COLO829 (cell line): ENCODE measurements around the gene DES.

Experiments used
- DNase-seq: peaks from one replicate; pipeline ENCODE4 v3.0.0; 2012; ENCODE audit warnings: low spot score

The DES gene

DNA sequence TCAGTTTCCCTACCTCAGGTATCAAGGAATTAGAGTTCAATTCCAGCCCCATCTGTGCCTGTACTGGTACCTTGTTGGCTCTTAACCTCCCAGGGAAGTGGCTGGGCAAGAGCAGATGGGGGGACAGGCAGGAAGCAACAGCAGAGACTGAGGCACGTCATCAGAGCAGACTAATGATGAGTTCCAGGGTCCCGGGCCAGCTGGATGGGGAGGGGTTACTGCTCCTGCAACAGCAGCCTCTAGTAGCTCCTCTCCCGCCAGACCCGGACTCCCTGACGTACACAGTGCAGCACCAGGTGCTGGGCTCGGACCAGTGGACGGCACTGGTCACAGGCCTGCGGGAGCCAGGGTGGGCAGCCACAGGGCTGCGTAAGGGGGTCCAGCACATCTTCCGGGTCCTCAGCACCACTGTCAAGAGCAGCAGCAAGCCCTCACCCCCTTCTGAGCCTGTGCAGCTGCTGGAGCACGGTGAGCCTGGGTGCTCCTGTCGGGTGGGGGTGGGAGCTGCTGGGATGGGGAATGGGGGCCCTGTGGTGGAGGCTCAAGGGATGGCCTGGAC is 54.5 kb downstream of the DES start:
- no peak for DNase-seq

DNA sequence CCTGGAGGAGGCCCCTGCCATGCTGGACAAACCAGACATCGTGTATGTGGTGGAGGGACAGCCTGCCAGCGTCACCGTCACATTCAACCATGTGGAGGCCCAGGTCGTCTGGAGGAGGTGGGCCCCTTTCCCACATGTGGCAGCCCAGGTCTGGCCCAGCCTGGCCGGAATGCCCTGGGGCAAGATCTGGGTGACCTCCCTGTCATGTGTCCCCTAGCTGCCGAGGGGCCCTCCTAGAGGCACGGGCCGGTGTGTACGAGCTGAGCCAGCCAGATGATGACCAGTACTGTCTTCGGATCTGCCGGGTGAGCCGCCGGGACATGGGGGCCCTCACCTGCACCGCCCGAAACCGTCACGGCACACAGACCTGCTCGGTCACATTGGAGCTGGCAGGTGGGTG is 55.3 kb downstream of the DES start:
- no peak for DNase-seq

DNA sequence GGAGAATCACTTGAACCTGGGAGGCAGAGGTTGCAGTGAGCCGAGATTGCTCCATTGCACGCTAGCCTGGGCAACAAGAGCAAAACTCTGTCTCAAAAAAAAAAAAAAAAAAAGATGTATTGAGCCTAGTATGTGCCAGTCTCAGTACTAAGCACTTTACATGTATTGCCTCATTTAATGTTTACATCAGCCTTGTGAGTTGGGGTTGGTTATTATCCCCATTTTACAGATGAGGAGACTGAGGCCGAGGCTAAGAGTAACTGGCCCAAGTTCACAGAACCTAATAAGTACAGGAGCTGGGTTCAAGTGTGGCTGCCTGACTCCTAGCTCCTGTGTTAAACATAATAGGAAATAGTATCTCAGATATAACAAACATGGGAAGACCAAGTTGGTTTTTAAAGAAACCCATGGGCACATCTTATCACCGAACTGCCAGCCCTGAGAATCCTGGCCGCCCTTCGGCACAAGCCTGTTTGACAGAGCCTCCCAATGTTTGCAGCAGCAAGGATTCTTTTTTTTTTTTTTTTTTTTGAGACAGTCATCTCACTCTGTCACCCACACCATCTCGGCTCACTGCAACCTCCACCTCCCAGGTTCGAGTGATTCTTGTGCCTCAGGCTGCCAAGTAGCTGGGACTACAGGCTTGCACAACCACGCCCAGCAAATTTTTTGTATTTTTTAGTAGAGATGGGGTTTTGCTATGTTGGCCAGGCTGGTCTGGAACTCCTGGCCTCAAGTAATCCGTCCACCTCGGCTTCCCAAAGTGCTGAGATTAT is 56.3 kb downstream of the DES start:
- no peak for DNase-seq

DNA sequence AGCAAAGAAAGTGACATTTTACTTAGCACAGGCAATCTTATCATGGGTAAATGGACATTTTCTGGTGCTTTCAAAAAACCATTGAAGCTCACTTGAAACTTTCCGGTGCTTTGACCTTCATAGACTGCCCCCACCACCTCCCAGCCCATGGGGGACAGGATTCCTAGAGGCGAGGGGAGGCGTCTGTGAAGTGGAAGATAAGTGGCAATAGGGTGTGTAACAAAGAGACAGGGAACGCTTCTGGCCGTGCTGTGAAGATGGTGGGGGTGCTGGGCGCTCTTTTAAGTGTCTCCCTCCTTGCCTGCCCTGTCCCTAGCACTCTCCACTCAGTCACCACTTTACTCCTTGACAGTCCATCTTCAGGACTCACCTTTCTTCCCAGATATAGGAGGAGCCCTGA is 57.1 kb downstream of the DES start:
- DNase-seq, result no peak

DNA sequence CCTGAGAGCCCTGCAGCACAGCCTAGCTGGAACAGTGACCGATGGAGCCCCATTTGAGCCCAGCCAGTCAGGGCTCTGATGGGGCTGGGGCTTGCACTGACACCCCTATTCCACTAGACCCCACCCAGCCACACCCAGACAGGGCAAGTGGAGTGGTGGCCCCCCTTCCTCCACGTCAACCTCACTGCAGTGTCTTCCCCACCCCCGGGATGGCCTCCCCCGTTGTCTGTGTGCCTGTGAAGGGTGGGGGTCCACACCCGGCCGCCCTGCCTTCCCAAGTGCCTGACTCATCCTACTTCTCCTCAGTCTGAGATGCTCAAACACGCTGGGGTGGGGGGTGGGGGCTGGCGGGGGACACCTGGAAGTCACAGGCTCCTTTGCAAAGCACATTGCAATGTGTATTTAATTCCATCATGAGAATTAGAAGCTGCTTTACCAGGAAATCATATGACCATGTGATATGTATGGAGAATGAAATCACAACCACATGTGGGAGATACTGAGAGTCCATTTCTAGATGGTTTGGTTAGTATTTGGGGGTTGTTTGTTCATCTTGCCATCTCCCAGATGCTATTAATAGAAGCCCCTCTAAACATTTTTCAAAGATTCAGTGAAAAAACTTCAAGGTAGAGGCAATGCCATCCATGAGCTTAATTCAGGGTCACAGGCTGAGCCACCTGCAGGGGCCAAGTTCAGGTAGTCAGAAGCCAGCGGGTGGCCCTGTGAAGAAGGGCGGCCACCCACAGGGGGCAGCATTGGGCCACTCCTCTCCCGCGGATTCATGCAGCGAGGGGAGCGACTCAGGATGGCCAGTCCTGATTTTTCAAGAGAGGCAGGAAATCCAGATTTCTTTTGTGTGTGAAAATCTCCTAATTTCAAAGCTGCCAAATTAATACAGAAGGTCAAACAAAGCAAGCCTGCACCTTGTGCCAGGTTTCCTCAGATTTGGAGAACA is 57.8 kb downstream of the DES start:
- DNase-seq, result peak; percentile 66
